Immature natural killer cell (primary cell): ENCODE measurements around the gene CCHCR1. TPM values are rescaled to one million over a fixed set of nuclear protein-coding genes. Genes with fewer than 3 reads are reported as not detected.
A peak's percentile ranks its signal among the peaks of the same experiment; 100 is the strongest.

ENCODE experiments used
- DNase-seq, 3 donors: peaks; one replicate each; pipeline ENCODE4 v3.0.0; 2022; ENCODE audit warnings: mixed read lengths in 1 of 3
- H3K27ac Mint-ChIP-seq, 6 donors: one replicate each; pipeline ENCODE4 v1.8.0; 2020; ENCODE audit warnings: mixed read lengths in 6 of 6, mild to moderate bottlenecking in 5 of 6, inconsistent platforms in 4 of 6, moderate library complexity in 3 of 6
- H3K27me3 Mint-ChIP-seq, 3 donors: one replicate each; pipeline ENCODE4 v1.8.0; 2020 to 2021; ENCODE audit warnings: low read depth in 3 of 3, mild to moderate bottlenecking in 3 of 3, mixed read lengths in 3 of 3, moderate library complexity in 3 of 3, inconsistent platforms in 1 of 3
- H3K36me3 Mint-ChIP-seq, 3 donors: one replicate each; pipeline ENCODE4 v1.8.0; 2020; ENCODE audit warnings: mixed read lengths in 3 of 3, inconsistent platforms in 2 of 3, mild to moderate bottlenecking in 2 of 3
- H3K4me1 Mint-ChIP-seq, 2 donors: one replicate each; pipeline ENCODE4 v1.8.0; 2020; ENCODE audit warnings: inconsistent platforms in 2 of 2, mild to moderate bottlenecking in 2 of 2, mixed read lengths in 2 of 2, moderate library complexity in 1 of 2
- H3K4me3 Mint-ChIP-seq, 5 donors: one replicate each; pipeline ENCODE4 v1.8.0; 2020; ENCODE audit warnings: mild to moderate bottlenecking in 5 of 5, mixed read lengths in 5 of 5, inconsistent platforms in 3 of 5, moderate library complexity in 3 of 5
- H3K9me3 Mint-ChIP-seq, 6 donors: one replicate each; pipeline ENCODE4 v1.8.0; 2020; ENCODE audit warnings: mild to moderate bottlenecking in 6 of 6, mixed read lengths in 6 of 6, inconsistent platforms in 4 of 6, moderate library complexity in 3 of 6
- polyA plus RNA-seq, 3 donors: library from polyadenylated mRNA; unstranded; fragments of 300-500 nt; fragmentation: Illumina TruSeq; gene quantifications; one replicate each; pipeline ENCODE4 v1.2.3, GENCODE V29; 2021

Gene CCHCR1
- polyA plus RNA-seq, 3 donors from 2014 or later, result 0.42 to 6.1 (median 4.8) TPM

DNA sequence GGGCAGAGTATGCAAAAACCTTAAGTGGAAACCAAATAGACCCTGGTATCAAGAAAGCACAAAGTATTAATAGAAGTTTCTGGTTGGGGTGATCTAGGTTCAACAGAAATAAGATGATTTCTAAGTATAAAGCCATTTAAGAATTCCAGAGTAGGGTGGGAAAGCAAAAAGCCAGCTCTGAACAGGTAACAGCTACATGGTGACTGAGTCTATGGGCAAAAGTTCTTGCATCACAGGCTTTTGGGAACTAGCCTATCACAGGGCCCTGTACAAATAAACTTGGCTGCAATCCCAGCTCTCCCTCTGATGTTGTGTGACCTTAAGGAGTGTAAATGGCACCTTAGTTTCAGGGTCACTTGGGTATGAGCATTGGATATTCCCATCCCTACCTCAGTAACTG is 6.3 kb upstream of the CCHCR1 start:
- H3K4me1 Mint-ChIP-seq, result peaks cover 8 to 11% of the 10 kb centered on the region in 2 donors
- H3K9me3 Mint-ChIP-seq, result no peaks in the 10 kb centered on the region
- H3K27me3 Mint-ChIP-seq, result peaks cover 0 to 2% (median 0%) of the 10 kb centered on the region in 3 donors
- H3K36me3 Mint-ChIP-seq, result no peaks in the 10 kb centered on the region
- no peak for DNase-seq
- no peak overlapping the region for H3K27ac Mint-ChIP-seq
- H3K4me3 Mint-ChIP-seq, result no peak overlapping the region

DNA sequence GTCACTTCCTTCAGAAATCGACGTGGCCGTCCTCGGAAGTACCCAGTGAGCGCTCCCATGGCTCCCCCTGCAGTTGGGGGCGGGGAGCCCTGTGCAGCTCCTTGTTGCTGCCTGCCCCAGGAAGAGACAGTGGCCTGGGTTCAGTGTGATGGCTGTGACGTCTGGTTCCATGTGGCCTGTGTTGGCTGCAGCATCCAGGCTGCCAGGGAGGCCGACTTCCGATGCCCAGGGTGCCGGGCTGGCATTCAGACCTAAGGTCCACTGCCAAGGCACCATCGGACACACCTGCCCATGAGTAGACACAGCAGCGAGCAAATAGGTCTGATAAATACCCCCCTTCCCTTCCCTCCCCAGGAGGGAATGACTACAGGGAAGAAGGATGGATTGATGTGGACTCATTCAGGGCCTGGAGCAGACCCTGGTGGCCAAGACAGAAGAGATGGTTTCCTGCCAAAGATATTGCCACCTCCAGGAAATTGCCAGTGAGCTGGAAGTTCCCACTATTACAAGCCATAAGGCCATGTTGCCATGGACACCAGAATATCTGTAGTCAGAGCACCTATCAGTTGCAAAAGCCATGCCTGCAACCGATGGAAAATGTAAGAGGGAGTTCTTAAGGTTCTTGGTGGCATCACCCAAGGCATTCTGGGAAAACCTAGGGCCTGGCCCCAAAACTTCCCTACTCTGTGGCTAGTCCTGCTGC is 5.0 kb upstream of the CCHCR1 start:
- Mint-ChIP-seq H3K9me3 (no peaks in the 10 kb centered on the region), H3K4me1 (peaks cover 18 to 24% of the 10 kb centered on the region in 2 donors), H3K4me3 (no peak overlapping the region), H3K27ac (no peak overlapping the region), H3K36me3 (no peaks in the 10 kb centered on the region), H3K27me3 (peaks cover 2 to 5% (median 2%) of the 10 kb centered on the region in 3 donors)
- no peak for DNase-seq

DNA sequence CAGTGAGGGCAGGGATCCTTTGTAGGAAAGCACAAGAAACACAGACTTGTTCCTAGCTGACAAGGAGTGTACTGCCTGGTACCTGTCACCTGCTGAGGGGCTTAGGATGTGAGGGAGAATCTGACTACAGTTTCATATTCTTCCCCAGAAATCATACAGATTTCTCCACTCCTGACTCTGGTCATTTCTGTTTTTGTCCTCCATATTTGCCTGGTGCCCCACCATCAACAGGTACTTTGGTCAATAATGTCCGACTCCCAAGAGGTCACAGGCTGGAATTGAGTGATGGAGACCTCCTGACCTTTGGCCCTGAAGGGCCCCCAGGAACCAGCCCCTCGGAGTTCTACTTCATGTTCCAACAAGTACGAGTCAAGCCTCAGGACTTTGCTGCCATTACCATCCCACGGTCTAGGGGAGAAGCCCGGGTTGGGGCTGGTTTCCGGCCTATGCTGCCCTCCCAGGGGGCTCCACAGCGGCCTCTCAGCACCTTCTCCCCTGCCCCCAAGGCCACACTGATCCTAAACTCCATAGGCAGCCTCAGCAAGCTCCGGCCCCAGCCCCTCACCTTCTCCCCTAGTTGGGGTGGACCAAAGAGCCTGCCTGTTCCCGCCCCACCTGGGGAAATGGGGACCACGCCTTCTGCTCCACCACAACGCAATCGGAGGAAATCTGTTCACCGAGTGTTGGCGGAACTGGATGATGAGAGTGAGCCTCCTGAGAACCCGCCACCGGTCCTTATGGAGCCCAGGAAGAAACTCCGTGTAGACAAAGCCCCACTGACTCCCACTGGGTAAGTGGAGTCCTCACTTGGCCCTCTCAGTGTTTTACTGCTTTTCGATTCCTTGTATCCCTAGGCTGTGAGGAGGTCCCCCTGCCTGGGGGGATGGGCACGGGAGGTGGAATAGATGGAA is 3.9 kb upstream of the CCHCR1 start:
- H3K36me3 Mint-ChIP-seq, result no peaks in the 10 kb centered on the region
- H3K27ac Mint-ChIP-seq, result peak overlapping the region in 1 of 6 donors; percentile 71
- H3K4me1 Mint-ChIP-seq, result peaks cover 25 to 32% of the 10 kb centered on the region in 2 donors
- no peak for DNase-seq
- H3K9me3 Mint-ChIP-seq, result no peaks in the 10 kb centered on the region
- H3K27me3 Mint-ChIP-seq, result peaks cover 2 to 5% (median 2%) of the 10 kb centered on the region in 3 donors
- no peak overlapping the region for H3K4me3 Mint-ChIP-seq

DNA sequence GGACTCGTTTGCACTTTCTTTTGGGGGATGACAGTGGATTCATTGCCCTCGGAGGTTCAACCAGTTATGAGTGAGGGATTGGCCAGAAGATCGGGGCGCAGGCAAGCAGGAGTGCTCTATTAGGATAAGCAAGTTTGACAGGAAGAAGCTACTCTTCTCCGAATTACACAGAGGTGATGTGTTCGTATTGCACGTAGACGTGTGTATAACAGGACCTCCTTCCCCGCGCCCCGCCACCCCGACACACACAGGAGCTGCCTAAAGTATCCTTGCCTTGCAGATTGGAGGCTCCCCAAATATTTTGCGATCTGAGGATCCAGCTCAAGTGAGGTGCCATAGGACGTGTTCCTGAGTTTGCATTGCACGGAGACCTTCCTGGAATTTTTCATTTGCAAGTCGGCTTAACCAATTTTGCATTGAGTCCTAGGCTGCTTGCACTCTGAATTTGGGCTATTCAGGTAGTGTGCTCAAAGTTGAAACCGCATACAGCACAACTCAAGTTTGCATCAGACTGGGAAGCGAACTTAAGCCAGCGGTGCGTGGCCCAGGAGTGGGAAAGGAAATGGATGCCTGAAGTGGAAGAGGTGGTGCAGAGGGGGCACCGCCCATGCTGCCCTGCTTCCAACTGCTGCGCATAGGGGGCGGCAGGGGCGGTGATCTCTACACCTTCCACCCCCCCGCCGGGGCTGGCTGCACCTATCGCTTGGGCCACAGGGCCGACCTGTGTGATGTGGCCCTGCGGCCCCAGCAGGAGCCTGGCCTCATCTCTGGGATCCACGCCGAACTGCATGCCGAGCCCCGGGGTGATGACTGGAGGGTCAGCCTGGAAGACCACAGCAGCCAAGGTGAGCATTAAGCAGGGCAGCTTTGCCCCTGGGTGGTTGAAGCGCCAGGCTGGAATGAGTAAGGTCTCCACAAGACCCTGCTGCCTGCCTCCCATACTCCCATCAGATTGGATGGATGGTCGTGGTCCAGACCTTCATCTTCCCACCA is 1.6 kb upstream of the CCHCR1 start:
- DNase-seq, result peak in 1 of 3 donors; percentile 21
- peaks cover 25 to 32% of the 10 kb centered on the region in 2 donors for H3K4me1 Mint-ChIP-seq
- peak overlapping the region; percentile 84 to 96 (median 93) for H3K4me3 Mint-ChIP-seq
- peaks cover 2 to 7% (median 2%) of the 10 kb centered on the region in 3 donors for H3K27me3 Mint-ChIP-seq
- no peaks in the 10 kb centered on the region for H3K36me3 Mint-ChIP-seq
- H3K27ac Mint-ChIP-seq, result peak overlapping the region; percentile 82 to 98 (median 84)
- H3K9me3 Mint-ChIP-seq, result no peaks in the 10 kb centered on the region

DNA sequence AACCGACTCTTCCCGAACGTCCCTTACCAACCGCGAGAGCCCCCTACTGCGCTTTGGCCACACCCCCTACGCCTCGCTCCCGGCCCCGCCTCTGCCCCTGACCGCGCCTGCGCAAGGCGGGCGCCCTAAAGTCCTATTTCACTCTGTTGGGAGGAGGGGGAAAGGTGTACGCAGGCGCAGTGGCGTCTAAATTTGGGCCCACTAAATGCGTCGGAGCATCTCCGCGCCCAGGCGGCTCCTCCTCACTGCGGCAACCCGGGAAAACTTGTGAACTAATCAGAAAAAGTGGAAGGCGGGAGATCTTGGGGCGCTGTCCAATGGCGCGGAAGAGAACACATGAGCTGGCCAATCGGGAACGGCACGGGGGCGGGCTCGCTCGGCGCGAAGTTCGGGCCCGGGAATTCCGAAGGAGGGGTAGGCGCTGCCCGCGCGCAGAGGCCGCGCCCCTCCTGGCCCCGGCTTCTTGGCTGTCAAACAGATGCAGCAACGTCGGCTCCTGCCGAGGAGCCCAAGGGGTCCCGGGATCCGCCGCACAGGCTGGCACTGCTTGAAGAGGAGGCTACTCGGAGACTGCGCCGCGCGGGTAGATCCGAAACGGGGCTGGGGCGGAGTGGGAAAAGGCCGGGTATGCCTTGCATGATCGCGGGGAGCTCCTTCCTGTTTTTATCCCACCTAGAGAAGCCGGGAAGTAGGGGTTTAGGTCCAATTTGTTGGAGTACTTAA is 699 bp upstream of the CCHCR1 start, which contains the start of gene TCF19:
Gene TCF19, plus strand, starts transcription at position 450 of the 723 bp plus-strand sequence. CDS start 881 bp downstream, outside the sequence.
- Mint-ChIP-seq H3K9me3 (no peaks in the 10 kb centered on the region), H3K27me3 (peaks cover 2 to 7% (median 2%) of the 10 kb centered on the region in 3 donors), H3K36me3 (peaks cover 0 to under 1% (median 0%) of the 10 kb centered on the region in 3 donors)

DNA sequence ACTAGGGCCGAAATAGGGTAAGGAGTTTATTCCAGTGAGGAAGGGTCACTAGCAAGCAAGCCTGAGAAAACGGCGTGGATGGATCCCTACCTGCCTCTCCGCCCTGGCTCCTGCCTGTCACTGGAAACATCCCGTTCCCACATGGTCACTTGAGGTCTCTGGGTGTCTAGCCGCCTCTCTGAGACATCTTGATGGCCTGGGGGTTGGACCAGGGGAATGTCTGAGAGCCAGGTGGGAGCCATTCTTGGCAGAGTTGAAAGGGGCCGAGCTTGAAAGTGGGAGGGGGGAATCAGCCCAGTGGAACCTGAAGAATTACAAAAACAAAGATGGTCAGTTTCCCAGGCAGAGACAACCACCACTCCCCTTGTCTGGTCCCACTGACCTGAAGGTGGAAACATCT is 961 bp downstream of the CCHCR1 start:
- Mint-ChIP-seq H3K27ac (no peak overlapping the region), H3K4me1 (peaks cover 25 to 32% of the 10 kb centered on the region in 2 donors), H3K36me3 (peaks cover 0 to 8% (median 4%) of the 10 kb centered on the region in 3 donors), H3K27me3 (peaks cover 2 to 7% (median 2%) of the 10 kb centered on the region in 3 donors), H3K9me3 (no peaks in the 10 kb centered on the region), H3K4me3 (peak overlapping the region in 3 of 5 donors; percentile 93 to 96 (median 94))
- DNase-seq, result no peak

More for the DNA sequence above, 699 bp upstream of the CCHCR1 start, which contains the start of gene TCF19:
- Mint-ChIP-seq H3K27ac (peak within 1 kb of the TSS; percentile 82 to 98 (median 84)), H3K4me3 (peak within 1 kb of the TSS; percentile 84 to 96 (median 93)), H3K4me1 (peaks cover 25 to 32% of the 10 kb centered on the region in 2 donors)
- peak; percentile 98 to 99 (median 98) for DNase-seq

DNA sequence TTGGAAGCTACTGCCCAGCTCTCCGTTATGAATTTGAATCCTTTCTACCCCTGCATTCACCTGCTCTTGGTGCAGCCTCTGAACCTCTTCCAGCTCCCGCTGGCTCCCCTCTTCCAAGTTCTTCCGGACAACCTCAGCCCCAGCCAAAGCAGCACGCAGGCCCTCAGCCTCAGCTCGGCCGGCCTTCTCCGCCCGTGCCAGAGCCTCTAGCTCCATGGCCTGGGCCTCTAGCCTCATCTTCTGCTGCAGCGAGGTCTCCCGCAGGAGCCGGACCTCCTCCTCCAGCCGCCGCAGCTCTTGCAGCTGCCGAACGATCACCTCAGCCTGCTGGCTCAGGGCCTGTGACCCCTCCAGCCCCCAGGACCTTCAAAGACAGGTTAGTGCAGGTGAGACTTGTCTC is 3.2 kb downstream of the CCHCR1 start:
- Mint-ChIP-seq H3K9me3 (no peaks in the 10 kb centered on the region), H3K36me3 (peaks cover 0 to 20% (median 7%) of the 10 kb centered on the region in 3 donors), H3K4me3 (no peak overlapping the region), H3K27me3 (peaks cover 2 to 6% (median 2%) of the 10 kb centered on the region in 3 donors), H3K4me1 (peaks cover 20 to 26% of the 10 kb centered on the region in 2 donors), H3K27ac (no peak overlapping the region)
- no peak for DNase-seq

DNA sequence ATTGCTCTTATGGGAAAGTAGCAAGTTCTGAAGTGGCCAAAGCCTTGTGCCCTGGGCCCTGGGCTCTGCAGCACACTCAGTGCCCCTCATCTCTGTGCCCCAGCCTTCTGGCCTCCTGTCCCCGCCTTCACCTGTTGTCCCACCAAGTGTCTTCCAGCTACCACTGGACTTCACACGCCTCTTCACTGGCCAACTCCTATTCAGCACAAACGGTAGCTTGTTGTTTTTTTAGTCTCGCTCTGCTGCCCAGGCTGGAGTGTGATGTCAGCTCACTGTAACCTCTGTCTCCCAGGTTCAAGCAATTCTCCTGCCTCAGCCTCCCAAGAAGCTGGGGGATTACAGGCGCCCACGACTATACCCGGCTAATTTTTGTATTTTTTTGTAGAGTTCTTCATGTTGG is 4.8 kb downstream of the CCHCR1 start:
- Mint-ChIP-seq H3K4me3 (no peak overlapping the region), H3K36me3 (peaks cover 0 to 20% (median 7%) of the 10 kb centered on the region in 3 donors), H3K4me1 (peaks cover 9% of the 10 kb centered on the region in 2 donors), H3K27me3 (peaks cover 0 to 2% (median 0%) of the 10 kb centered on the region in 3 donors), H3K27ac (no peak overlapping the region), H3K9me3 (no peaks in the 10 kb centered on the region)
- no peak for DNase-seq

DNA sequence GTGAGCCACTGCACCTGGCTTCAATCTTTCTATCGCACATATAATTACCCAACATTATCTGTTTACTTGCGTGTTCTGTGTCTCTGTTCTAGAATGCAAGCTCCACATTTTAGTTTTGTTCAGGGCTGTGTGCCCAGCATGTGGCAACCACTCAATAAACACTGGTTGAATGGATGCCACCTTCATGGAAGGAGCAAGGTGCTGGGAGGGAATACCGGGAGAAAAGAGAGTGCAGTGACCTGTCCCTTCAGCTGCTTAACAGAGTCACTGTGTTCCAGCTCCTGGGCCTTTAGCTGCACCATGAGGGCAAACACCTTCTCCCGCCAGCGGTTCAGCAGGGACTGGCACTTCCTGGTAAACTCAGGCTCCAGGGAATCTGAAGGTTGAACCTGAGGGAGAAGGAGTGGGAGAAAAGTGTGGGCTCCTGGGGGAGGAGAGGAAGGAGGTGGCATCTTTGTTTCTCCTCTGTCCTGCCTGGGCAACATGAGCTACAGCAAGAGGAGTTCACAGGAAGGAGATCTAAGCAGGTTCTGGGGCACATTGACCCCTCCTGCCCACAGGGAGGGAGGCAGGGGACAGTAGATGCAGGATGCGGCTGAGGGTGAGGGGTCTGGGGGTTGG is 7.7 kb downstream of the CCHCR1 start:
- no peaks in the 10 kb centered on the region for H3K4me1 Mint-ChIP-seq
- no peak overlapping the region for H3K27ac Mint-ChIP-seq
- DNase-seq, result no peak
- H3K36me3 Mint-ChIP-seq, result peaks cover 0 to 25% (median 7%) of the 10 kb centered on the region in 3 donors
- no peak overlapping the region for H3K4me3 Mint-ChIP-seq
- peaks cover 0 to 3% (median 2%) of the 10 kb centered on the region in 3 donors for H3K27me3 Mint-ChIP-seq
- H3K9me3 Mint-ChIP-seq, result no peaks in the 10 kb centered on the region

DNA sequence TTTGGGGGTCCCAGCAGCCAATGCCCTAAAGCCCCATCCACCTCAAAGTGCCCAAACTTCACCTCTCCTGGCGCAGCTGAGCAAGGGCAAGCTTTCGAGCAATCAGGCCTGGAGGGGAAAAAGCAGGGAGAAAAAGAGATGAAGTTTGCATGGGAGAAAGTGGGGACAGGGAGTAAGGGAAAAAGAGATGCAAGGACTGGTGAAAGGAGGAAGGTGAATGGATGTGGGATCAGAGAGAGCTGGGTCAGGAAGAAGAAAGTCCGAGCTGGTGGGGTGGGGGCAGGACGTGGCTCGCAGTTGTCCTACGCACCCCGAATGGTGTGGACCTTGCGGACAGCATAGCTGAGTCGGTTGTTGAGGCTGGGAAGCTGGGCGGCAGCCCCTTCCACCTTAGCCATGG is 12.2 kb downstream of the CCHCR1 start:
- DNase-seq, result no peak
- Mint-ChIP-seq H3K36me3 (peaks cover 0 to 10% (median 3%) of the 10 kb centered on the region in 3 donors), H3K4me1 (no peaks in the 10 kb centered on the region), H3K9me3 (no peaks in the 10 kb centered on the region), H3K4me3 (no peak overlapping the region), H3K27ac (no peak overlapping the region), H3K27me3 (peaks cover 0 to 2% (median 1%) of the 10 kb centered on the region in 3 donors)

DNA sequence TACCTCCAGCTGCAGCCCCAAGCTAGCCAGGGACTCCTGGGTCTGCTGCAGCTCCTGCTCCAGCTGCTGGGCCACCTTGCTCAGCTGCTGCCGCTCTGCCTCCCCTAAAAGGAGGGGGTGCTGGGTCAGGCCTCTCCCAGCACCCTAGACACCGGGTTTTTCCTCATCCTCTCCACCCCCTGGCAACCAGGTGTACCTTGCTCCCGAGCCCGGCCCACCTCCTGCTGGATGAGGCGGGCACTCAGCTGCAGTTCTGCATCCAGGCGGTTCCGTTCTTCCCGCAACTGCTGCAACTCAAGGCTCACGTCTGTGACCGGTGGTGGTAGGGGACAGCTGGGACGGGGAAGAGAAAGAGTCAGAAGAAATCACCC is 12.6 kb downstream of the CCHCR1 start:
- H3K4me3 Mint-ChIP-seq, result no peak overlapping the region
- no peak for DNase-seq
- H3K27me3 Mint-ChIP-seq, result peaks cover 0 to 2% (median 1%) of the 10 kb centered on the region in 3 donors
- no peaks in the 10 kb centered on the region for H3K4me1 Mint-ChIP-seq
- no peaks in the 10 kb centered on the region for H3K9me3 Mint-ChIP-seq
- no peak overlapping the region for H3K27ac Mint-ChIP-seq
- H3K36me3 Mint-ChIP-seq, result peaks cover 0 to 10% (median 3%) of the 10 kb centered on the region in 3 donors
